ENCODE data around the gene MAN1C1. TPM values are rescaled to one million over a fixed set of nuclear protein-coding genes. Genes with fewer than 3 reads are reported as not detected.

Gene MAN1C1
- total and polyA plus RNA-seq, 3 experiments from 2014 or later, result 2.8 to 5.6 (median 3.6) TPM

DNA sequence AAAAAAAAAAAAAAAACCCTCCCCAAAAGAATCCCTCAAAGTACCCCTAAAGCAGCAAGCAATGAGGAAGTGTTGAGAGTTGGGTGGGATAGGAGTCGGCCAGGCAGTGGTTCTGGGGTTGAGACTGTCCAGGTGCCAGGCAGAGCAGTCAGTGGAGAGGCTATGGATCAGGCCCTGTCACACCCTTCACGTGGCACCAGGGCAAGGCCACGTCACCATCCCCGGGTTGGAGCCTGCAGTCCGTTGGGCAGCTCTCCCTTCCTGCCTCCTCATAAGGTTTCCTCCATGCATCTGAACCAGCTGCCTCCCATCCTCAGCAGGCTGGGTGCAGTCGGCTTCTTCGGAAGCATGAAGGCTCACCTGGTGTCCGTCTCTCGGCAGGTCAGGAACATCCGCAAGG, 146.9 kb downstream of the MAN1C1 start:
- Histone ChIP-seq H3K27me3 (ENCODE audit: insufficient read depth, low read length, poor library complexity, severe bottlenecking) (no peaks in the 10 kb centered on the region), H3K9me3 (ENCODE audit: low read length) (no peaks in the 10 kb centered on the region), H3K36me3 (ENCODE audit: insufficient read depth, low read length) (peaks cover 7% of the 10 kb centered on the region), H3K4me1 (ENCODE audit: insufficient read depth, low read length) (peaks cover 20% of the 10 kb centered on the region), H3K27ac (ENCODE audit: low read depth, low read length) (no peak overlapping the region), H3K4me3 (ENCODE audit: low read length) (no peak overlapping the region)
- POLR2A ChIA-PET, result no interaction called here
- DNase-seq, result no peak
- Mint-ChIP-seq H3K4me1 (peaks cover 0 to 8% (median 6%) of the 10 kb centered on the region in 3 donors), H3K27ac (peak overlapping the region in 1 of 8 donors; percentile 66), H3K4me3 (no peak overlapping the region), H3K36me3 (peaks cover 0 to 42% (median 5%) of the 10 kb centered on the region in 3 donors), H3K27me3 (no peaks in the 10 kb centered on the region), H3K9me3 (no peaks in the 10 kb centered on the region)
- CTCF ChIA-PET, result no interaction called here

GRCh38 chr1:25765136-25765922, 148.7 kb downstream of the MAN1C1 start:
- H3K27me3 ChIP-seq (ENCODE audit: insufficient read depth, low read length, poor library complexity, severe bottlenecking), result no peaks in the 10 kb centered on the region
- H3K27ac ChIP-seq (ENCODE audit: low read depth, low read length), result no peak overlapping the region
- H3K27ac Mint-ChIP-seq, result peak overlapping the region in 3 of 8 donors; percentile 23 to 45 (median 34)
- H3K4me3 ChIP-seq (ENCODE audit: low read length), result no peak overlapping the region
- no peaks in the 10 kb centered on the region for H3K36me3 ChIP-seq (ENCODE audit: insufficient read depth, low read length)
- H3K4me3 Mint-ChIP-seq, result no peak overlapping the region
- H3K4me1 Mint-ChIP-seq, result peaks cover under 1 to 8% (median 7%) of the 10 kb centered on the region in 3 donors
- ChIA-PET POLR2A (no interaction called here), CTCF (interaction anchor here (1.5 kb wide), 1 partner anchor 9 kb away, joined by 4 read pairs; no protein-coding TSS in a partner anchor)
- no peak for DNase-seq
- H3K27me3 Mint-ChIP-seq, result no peaks in the 10 kb centered on the region
- H3K4me1 ChIP-seq (ENCODE audit: insufficient read depth, low read length), result peaks cover 37% of the 10 kb centered on the region
- H3K36me3 Mint-ChIP-seq, result peaks cover 0 to 31% (median 5%) of the 10 kb centered on the region in 3 donors
- H3K9me3 ChIP-seq (ENCODE audit: low read length), result no peaks in the 10 kb centered on the region
- no peaks in the 10 kb centered on the region for H3K9me3 Mint-ChIP-seq

GRCh38 chr1:25765923-25766589, 149.5 kb downstream of the MAN1C1 start:
- no peaks in the 10 kb centered on the region for H3K36me3 ChIP-seq (ENCODE audit: insufficient read depth, low read length)
- H3K27ac Mint-ChIP-seq, result peak overlapping the region in 2 of 8 donors; percentile 34 to 45
- CTCF ChIA-PET, result interaction anchor here (1.5 kb wide), 1 partner anchor 9 kb away, joined by 4 read pairs; no protein-coding TSS in a partner anchor

GRCh38 chr1:25766721-25767436, 150.3 kb downstream of the MAN1C1 start:
- Mint-ChIP-seq H3K9me3 (no peaks in the 10 kb centered on the region), H3K4me3 (no peak overlapping the region), H3K4me1 (peaks cover 8 to 21% (median 14%) of the 10 kb centered on the region in 3 donors), H3K36me3 (peaks cover 0 to 36% (median 6%) of the 10 kb centered on the region in 3 donors), H3K27ac (no peak overlapping the region), H3K27me3 (no peaks in the 10 kb centered on the region)
- no peaks in the 10 kb centered on the region for H3K36me3 ChIP-seq (ENCODE audit: insufficient read depth, low read length)
- no peak for DNase-seq
- H3K27me3 ChIP-seq (ENCODE audit: insufficient read depth, low read length, poor library complexity, severe bottlenecking), result no peaks in the 10 kb centered on the region
- no peaks in the 10 kb centered on the region for H3K9me3 ChIP-seq (ENCODE audit: low read length)
- peaks cover 53% of the 10 kb centered on the region for H3K4me1 ChIP-seq (ENCODE audit: insufficient read depth, low read length)
- no peak overlapping the region for H3K4me3 ChIP-seq (ENCODE audit: low read length)
- ChIA-PET POLR2A (interaction anchor here (0.5 kb wide), 1 partner anchor 404 kb away, joined by 4 read pairs; no protein-coding TSS in a partner anchor), CTCF (interaction anchor here (1.5 kb wide), 1 partner anchor 8 kb away, joined by 4 read pairs; no protein-coding TSS in a partner anchor)
- no peak overlapping the region for H3K27ac ChIP-seq (ENCODE audit: low read depth, low read length)

More at GRCh38 chr1:25765923-25766589, 149.5 kb downstream of the MAN1C1 start:
- no peak overlapping the region for H3K4me3 ChIP-seq (ENCODE audit: low read length)
- Mint-ChIP-seq H3K4me1 (peaks cover 3 to 15% (median 9%) of the 10 kb centered on the region in 3 donors), H3K4me3 (no peak overlapping the region), H3K9me3 (no peaks in the 10 kb centered on the region), H3K36me3 (peaks cover 0 to 33% (median 5%) of the 10 kb centered on the region in 3 donors), H3K27me3 (no peaks in the 10 kb centered on the region)
- peaks cover 45% of the 10 kb centered on the region for H3K4me1 ChIP-seq (ENCODE audit: insufficient read depth, low read length)
- peak in 1 of 5 donors; percentile 37 for DNase-seq
- no peaks in the 10 kb centered on the region for H3K27me3 ChIP-seq (ENCODE audit: insufficient read depth, low read length, poor library complexity, severe bottlenecking)
- no peaks in the 10 kb centered on the region for H3K9me3 ChIP-seq (ENCODE audit: low read length)
- POLR2A ChIA-PET, result interaction anchor here (0.5 kb wide), 1 partner anchor 405 kb away, joined by 4 read pairs; no protein-coding TSS in a partner anchor
- H3K27ac ChIP-seq (ENCODE audit: low read depth, low read length), result no peak overlapping the region

GRCh38 chr1:25767437-25767770, 150.8 kb downstream of the MAN1C1 start:
- no peaks in the 10 kb centered on the region for H3K9me3 Mint-ChIP-seq
- Histone ChIP-seq H3K4me1 (ENCODE audit: insufficient read depth, low read length) (peaks cover 58% of the 10 kb centered on the region), H3K27me3 (ENCODE audit: insufficient read depth, low read length, poor library complexity, severe bottlenecking) (no peaks in the 10 kb centered on the region), H3K27ac (ENCODE audit: low read depth, low read length) (no peak overlapping the region), H3K36me3 (ENCODE audit: insufficient read depth, low read length) (no peaks in the 10 kb centered on the region), H3K9me3 (ENCODE audit: low read length) (no peaks in the 10 kb centered on the region), H3K4me3 (ENCODE audit: low read length) (no peak overlapping the region)
- no peak overlapping the region for H3K27ac Mint-ChIP-seq
- no peak overlapping the region for H3K4me3 Mint-ChIP-seq
- peaks cover 8 to 26% (median 17%) of the 10 kb centered on the region in 3 donors for H3K4me1 Mint-ChIP-seq
- H3K36me3 Mint-ChIP-seq, result peaks cover 0 to 41% (median 10%) of the 10 kb centered on the region in 3 donors
- CTCF ChIA-PET, result no interaction called here
- no peak for DNase-seq
- no peaks in the 10 kb centered on the region for H3K27me3 Mint-ChIP-seq
- POLR2A ChIA-PET, result no interaction called here

GRCh38 chr1:25768999-25769398, 152.4 kb downstream of the MAN1C1 start:
- Mint-ChIP-seq H3K27me3 (no peaks in the 10 kb centered on the region), H3K9me3 (no peaks in the 10 kb centered on the region), H3K27ac (peak overlapping the region in 1 of 8 donors; percentile 38), H3K4me1 (peaks cover 22 to 42% (median 33%) of the 10 kb centered on the region in 3 donors), H3K4me3 (no peak overlapping the region), H3K36me3 (peaks cover 4 to 42% (median 11%) of the 10 kb centered on the region in 3 donors)
- CTCF ChIA-PET, result no interaction called here
- Histone ChIP-seq H3K4me3 (ENCODE audit: low read length) (no peak overlapping the region), H3K4me1 (ENCODE audit: insufficient read depth, low read length) (peaks cover 74% of the 10 kb centered on the region), H3K36me3 (ENCODE audit: insufficient read depth, low read length) (no peaks in the 10 kb centered on the region), H3K27me3 (ENCODE audit: insufficient read depth, low read length, poor library complexity, severe bottlenecking) (no peaks in the 10 kb centered on the region), H3K9me3 (ENCODE audit: low read length) (no peaks in the 10 kb centered on the region), H3K27ac (ENCODE audit: low read depth, low read length) (no peak overlapping the region)
- DNase-seq, result no peak
- POLR2A ChIA-PET, result no interaction called here

DNA sequence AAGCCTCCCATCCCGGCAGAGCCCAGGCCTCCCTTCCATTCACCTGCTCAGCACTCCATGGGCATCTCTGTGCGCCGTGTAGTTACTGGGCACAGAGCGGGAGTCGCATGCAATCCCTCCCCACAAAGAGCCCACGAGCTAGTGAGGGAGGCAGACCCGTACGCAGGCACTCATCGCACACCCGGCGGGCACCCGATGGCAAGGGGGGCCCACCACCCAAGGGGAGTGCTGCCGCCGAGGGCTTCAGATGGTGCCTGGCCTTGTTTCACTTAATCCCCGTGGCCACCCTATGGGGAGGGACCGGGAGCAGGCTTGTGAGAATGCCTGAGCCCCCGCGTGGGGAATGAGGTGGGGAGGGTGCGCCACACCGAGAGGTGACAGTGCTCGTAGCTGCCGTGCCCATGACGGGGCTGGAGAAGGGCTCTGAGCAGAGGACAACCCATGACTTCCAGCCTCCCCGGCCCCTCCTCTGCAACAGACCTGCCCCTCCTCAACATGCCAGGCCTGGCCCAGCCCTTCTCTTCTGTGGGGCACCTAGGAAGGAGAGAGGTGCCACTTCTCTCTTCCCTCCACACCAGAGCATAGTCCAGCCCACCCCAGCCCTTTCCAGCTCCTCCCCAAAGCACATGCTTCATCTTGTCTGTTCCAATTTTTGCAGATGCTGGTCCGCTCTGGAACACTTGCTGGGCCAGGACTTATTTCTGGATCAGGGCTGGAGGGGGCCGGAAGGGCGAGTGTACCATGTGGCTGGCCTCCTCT, 153.2 kb downstream of the MAN1C1 start:
- H3K27ac Mint-ChIP-seq, result peak overlapping the region in 1 of 8 donors; percentile 38

More for the DNA sequence above, 153.2 kb downstream of the MAN1C1 start:
- peaks cover 4 to 37% (median 11%) of the 10 kb centered on the region in 3 donors for H3K36me3 Mint-ChIP-seq
- H3K9me3 ChIP-seq (ENCODE audit: low read length), result no peaks in the 10 kb centered on the region
- H3K4me3 ChIP-seq (ENCODE audit: low read length), result no peak overlapping the region
- no peaks in the 10 kb centered on the region for H3K27me3 ChIP-seq (ENCODE audit: insufficient read depth, low read length, poor library complexity, severe bottlenecking)
- H3K36me3 ChIP-seq (ENCODE audit: insufficient read depth, low read length), result no peaks in the 10 kb centered on the region
- H3K27me3 Mint-ChIP-seq, result no peaks in the 10 kb centered on the region
- CTCF ChIA-PET, result no interaction called here
- DNase-seq, result no peak
- no peaks in the 10 kb centered on the region for H3K9me3 Mint-ChIP-seq
- H3K27ac ChIP-seq (ENCODE audit: low read depth, low read length), result no peak overlapping the region
- peaks cover 30 to 50% (median 41%) of the 10 kb centered on the region in 3 donors for H3K4me1 Mint-ChIP-seq
- peaks cover 81% of the 10 kb centered on the region for H3K4me1 ChIP-seq (ENCODE audit: insufficient read depth, low read length)
- POLR2A ChIA-PET, result interaction anchor here (0.6 kb wide), 1 partner anchor 205 kb away, joined by 3 read pairs; no protein-coding TSS in a partner anchor
- no peak overlapping the region for H3K4me3 Mint-ChIP-seq
